GM23338 (cell line): ENCODE measurements around the gene TRIM22. TPM values are rescaled to one million over a fixed set of nuclear protein-coding genes. Genes with fewer than 3 reads are reported as not detected.

ENCODE experiments used
- ATAC-seq: fragments of 200-7000 bp; cut with Tn5 transposase; 3 replicates; pipeline ENCODE4 v1.9.1; 2020
- DNase-seq: peaks from one replicate; pipeline ENCODE4 v3.0.0-alpha.2; 2015; ENCODE audit warnings: low spot score
- H2AFZ ChIP-seq: fragments of 200-600 bp; sonication (generic); 2 replicates; pipeline ENCODE4 v1.8.0; 2016; ENCODE audit warnings: antibody characterized with exemption, mild to moderate bottlenecking, moderate library complexity
- H3F3A ChIP-seq: fragments of 200-600 bp; sonication (generic); replicated peaks from 2 replicates; pipeline ENCODE4 v1.8.0; 2017; ENCODE audit warnings: antibody characterized with exemption, mixed run types, low read depth
- H3K27ac ChIP-seq: fragments of 200-600 bp; sonication (generic); 2 replicates; pipeline ENCODE4 v1.6.1; 2016; ENCODE audit warnings: low read depth
- H3K27me3 ChIP-seq: fragments of 200-600 bp; sonication (generic); 2 replicates; pipeline ENCODE4 v1.8.0; 2016; ENCODE audit warnings: mild to moderate bottlenecking, mixed run types, moderate library complexity; ENCODE audit not compliant: insufficient read depth
- H3K36me3 ChIP-seq: fragments of 200-600 bp; sonication (generic); 2 replicates; pipeline ENCODE4 v1.8.0; 2016; ENCODE audit warnings: mild to moderate bottlenecking; ENCODE audit not compliant: insufficient read depth
- H3K4me1 ChIP-seq: fragments of 200-600 bp; sonication (generic); 2 replicates; pipeline ENCODE4 v1.8.0; 2016; ENCODE audit warnings: mild to moderate bottlenecking, moderate library complexity; ENCODE audit not compliant: insufficient read depth
- H3K4me2 ChIP-seq: fragments of 200-600 bp; sonication (generic); 2 replicates; pipeline ENCODE4 v1.7.1; 2017; ENCODE audit warnings: mixed run types
- H3K4me3 ChIP-seq: fragments of 200-600 bp; sonication (generic); 2 replicates; pipeline ENCODE4 v1.6.1; 2016; ENCODE audit warnings: mixed run types
- H3K79me2 ChIP-seq: fragments of 200-600 bp; sonication (generic); replicated peaks from 2 replicates; pipeline ENCODE4 v1.8.0; 2017; ENCODE audit warnings: mild to moderate bottlenecking; ENCODE audit not compliant: insufficient read depth
- H3K9me2 ChIP-seq: fragments of 200-600 bp; sonication (generic); 2 replicates; pipeline ENCODE4 v1.8.0; 2017; ENCODE audit not compliant: insufficient read depth
- H4K20me1 ChIP-seq: fragments of 200-600 bp; sonication (generic); replicated peaks from 2 replicates; pipeline ENCODE4 v1.8.0; 2017; ENCODE audit warnings: mild to moderate bottlenecking; ENCODE audit not compliant: insufficient read depth
- H3K27ac Mint-ChIP-seq: 2 replicates; pipeline ENCODE4 v1.8.0; 2020; ENCODE audit warnings: inconsistent platforms, mild to moderate bottlenecking, moderate library complexity, mixed read lengths
- H3K27me3 Mint-ChIP-seq: 3 replicates; pipeline ENCODE4 v1.8.0; 2022; ENCODE audit warnings: low read depth, mild to moderate bottlenecking, moderate library complexity, mixed read lengths, inconsistent platforms; ENCODE audit not compliant: insufficient read depth, poor library complexity
- H3K36me3 Mint-ChIP-seq: 3 replicates; pipeline ENCODE4 v1.8.0; 2021; ENCODE audit warnings: low read depth, mild to moderate bottlenecking, inconsistent platforms, moderate library complexity, mixed read lengths
- H3K4me1 Mint-ChIP-seq: 3 replicates; pipeline ENCODE4 v1.8.0; 2020; ENCODE audit warnings: mild to moderate bottlenecking, inconsistent platforms, mixed read lengths
- H3K4me3 Mint-ChIP-seq: 3 replicates; pipeline ENCODE4 v1.8.0; 2021; ENCODE audit warnings: moderate library complexity, mild to moderate bottlenecking, inconsistent platforms, mixed read lengths
- H3K9me3 Mint-ChIP-seq: 3 replicates; pipeline ENCODE4 v1.8.0; 2020; ENCODE audit warnings: moderate library complexity, mild to moderate bottlenecking, inconsistent platforms, mixed read lengths
- CREB1 ChIP-seq: fragments of 250-450 bp; sonication (Bioruptor Pico); IDR thresholded peaks from 2 replicates; pipeline ENCODE4 v1.5.0; 2020; ENCODE audit warnings: low read depth, mild to moderate bottlenecking, moderate library complexity
- EZH2phosphoT487 ChIP-seq: fragments of 200-600 bp; sonication (generic); IDR thresholded peaks from one replicate; pipeline ENCODE4 v1.8.1; 2018; ENCODE audit warnings: antibody characterized with exemption; ENCODE audit not compliant: unreplicated experiment
- NANOG ChIP-seq: IDR thresholded peaks from 2 replicates; pipeline ENCODE4 v1.6.1; 2016; ENCODE audit warnings: antibody characterized with exemption, borderline replicate concordance
- ZNF114 ChIP-seq: fragments of 250-450 bp; sonication (Bioruptor Pico); IDR thresholded peaks from 2 replicates; pipeline ENCODE4 v1.5.0; 2020; ENCODE audit warnings: mild to moderate bottlenecking, moderate library complexity
- ZNF331 ChIP-seq: fragments of 250-450 bp; sonication (Bioruptor Pico); IDR thresholded peaks from 2 replicates; pipeline ENCODE4 v1.5.0; 2020; ENCODE audit warnings: low read depth, mild to moderate bottlenecking, moderate library complexity
- polyA plus RNA-seq: library from polyadenylated mRNA; unstranded; fragments of >200 nt; fragmentation: Nextera tagmentation; extraction: Ambion mirVana; gene quantifications from 2 replicates; pipeline ENCODE4 v1.2.1, GENCODE V29; 2016
- total RNA-seq: library from RNA; depleted of rRNA; stranded (reverse); fragments of >200 nt; shearing (Covaris generic); gene quantifications from 2 replicates; pipeline ENCODE4 v1.2.3, GENCODE V29; 2014
- TF ChIP-seq, protein P1 (sequence below): fragments of 250-450 bp; sonication (Bioruptor Pico); IDR thresholded peaks from 2 replicates; pipeline ENCODE4 v1.5.0; 2020; ENCODE audit warnings: mild to moderate bottlenecking, moderate library complexity
- TF ChIP-seq, protein P2 (sequence below): IDR thresholded peaks from one replicate; pipeline ENCODE4 v1.6.1; 2018; ENCODE audit warnings: antibody characterized with exemption; ENCODE audit not compliant: unreplicated experiment

TRIM22 gene
- total and polyA plus RNA-seq, 2 experiments from 2014 or later = 23.9 to 41.1 TPM

DNA sequence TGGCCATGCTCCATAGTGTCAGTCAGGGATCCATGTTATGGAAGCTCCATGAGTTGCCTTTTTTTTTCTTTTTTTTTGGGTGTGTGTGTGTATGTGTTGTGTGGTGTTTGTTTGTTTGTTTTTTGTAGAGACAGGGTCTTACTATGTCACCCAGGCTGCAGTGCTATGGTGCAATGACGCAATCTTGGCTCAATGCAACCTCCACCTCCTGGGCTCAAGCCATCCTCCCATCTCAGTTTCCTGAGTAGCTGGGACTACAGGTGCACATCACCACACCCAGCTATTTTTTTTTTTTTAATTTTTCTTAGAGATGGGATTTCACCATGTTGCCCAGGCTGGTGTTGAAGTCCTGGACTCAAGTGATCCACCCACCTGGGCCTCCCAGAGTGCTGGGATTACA, 1.1 kb upstream of the TRIM22 start:
- Mint-ChIP-seq H3K4me1 (peaks cover 41% of the 10 kb centered on the region), H3K27me3 (peaks cover 8% of the 10 kb centered on the region), H3K27ac (no peak overlapping the region), H3K4me3 (no peak overlapping the region), H3K36me3 (peaks cover 22% of the 10 kb centered on the region), H3K9me3 (peaks cover 13% of the 10 kb centered on the region; the same call in 2 of the 3 replicates)
- no peak for TF ChIP-seq EZH2phosphoT487
- TF ChIP-seq, protein P1, sequence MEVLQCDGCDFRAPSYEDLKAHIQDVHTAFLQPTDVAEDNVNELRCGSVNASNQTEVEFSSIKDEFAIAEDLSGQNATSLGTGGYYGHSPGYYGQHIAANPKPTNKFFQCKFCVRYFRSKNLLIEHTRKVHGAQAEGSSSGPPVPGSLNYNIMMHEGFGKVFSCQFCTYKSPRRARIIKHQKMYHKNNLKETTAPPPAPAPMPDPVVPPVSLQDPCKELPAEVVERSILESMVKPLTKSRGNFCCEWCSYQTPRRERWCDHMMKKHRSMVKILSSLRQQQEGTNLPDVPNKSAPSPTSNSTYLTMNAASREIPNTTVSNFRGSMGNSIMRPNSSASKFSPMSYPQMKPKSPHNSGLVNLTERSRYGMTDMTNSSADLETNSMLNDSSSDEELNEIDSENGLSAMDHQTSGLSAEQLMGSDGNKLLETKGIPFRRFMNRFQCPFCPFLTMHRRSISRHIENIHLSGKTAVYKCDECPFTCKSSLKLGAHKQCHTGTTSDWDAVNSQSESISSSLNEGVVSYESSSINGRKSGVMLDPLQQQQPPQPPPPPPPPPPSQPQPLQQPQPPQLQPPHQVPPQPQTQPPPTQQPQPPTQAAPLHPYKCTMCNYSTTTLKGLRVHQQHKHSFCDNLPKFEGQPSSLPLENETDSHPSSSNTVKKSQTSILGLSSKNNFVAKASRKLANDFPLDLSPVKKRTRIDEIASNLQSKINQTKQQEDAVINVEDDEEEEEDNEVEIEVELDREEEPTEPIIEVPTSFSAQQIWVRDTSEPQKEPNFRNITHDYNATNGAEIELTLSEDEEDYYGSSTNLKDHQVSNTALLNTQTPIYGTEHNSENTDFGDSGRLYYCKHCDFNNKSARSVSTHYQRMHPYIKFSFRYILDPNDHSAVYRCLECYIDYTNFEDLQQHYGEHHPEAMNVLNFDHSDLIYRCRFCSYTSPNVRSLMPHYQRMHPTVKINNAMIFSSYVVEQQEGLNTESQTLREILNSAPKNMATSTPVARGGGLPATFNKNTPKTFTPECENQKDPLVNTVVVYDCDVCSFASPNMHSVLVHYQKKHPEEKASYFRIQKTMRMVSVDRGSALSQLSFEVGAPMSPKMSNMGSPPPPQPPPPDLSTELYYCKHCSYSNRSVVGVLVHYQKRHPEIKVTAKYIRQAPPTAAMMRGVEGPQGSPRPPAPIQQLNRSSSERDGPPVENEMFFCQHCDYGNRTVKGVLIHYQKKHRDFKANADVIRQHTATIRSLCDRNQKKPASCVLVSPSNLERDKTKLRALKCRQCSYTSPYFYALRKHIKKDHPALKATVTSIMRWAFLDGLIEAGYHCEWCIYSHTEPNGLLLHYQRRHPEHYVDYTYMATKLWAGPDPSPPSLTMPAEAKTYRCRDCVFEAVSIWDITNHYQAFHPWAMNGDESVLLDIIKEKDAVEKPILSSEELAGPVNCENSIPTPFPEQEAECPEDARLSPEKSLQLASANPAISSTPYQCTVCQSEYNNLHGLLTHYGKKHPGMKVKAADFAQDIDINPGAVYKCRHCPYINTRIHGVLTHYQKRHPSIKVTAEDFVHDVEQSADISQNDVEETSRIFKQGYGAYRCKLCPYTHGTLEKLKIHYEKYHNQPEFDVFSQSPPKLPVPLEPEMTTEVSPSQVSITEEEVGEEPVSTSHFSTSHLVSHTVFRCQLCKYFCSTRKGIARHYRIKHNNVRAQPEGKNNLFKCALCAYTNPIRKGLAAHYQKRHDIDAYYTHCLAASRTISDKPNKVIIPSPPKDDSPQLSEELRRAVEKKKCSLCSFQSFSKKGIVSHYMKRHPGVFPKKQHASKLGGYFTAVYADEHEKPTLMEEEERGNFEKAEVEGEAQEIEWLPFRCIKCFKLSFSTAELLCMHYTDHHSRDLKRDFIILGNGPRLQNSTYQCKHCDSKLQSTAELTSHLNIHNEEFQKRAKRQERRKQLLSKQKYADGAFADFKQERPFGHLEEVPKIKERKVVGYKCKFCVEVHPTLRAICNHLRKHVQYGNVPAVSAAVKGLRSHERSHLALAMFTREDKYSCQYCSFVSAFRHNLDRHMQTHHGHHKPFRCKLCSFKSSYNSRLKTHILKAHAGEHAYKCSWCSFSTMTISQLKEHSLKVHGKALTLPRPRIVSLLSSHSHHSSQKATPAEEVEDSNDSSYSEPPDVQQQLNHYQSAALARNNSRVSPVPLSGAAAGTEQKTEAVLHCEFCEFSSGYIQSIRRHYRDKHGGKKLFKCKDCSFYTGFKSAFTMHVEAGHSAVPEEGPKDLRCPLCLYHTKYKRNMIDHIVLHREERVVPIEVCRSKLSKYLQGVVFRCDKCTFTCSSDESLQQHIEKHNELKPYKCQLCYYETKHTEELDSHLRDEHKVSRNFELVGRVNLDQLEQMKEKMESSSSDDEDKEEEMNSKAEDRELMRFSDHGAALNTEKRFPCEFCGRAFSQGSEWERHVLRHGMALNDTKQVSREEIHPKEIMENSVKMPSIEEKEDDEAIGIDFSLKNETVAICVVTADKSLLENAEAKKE = no peak
- Histone ChIP-seq H3K27me3 (no peaks in the 10 kb centered on the region), H4K20me1 (no peaks in the 10 kb centered on the region), H2AFZ (no peak overlapping the region), H3K79me2 (peaks cover 22% of the 10 kb centered on the region), H3K27ac (peak overlapping the region; percentile 70; the same call in 1 of the 2 replicates), H3K4me3 (no peak overlapping the region), H3K9me2 (0 out of 2 replicates have a peak, but pooled peaks cover 4% of the 10 kb centered on the region), H3K4me2 (peak overlapping the region; percentile 12; the same call in 1 of the 2 replicates), H3F3A (no peaks in the 10 kb centered on the region), H3K36me3 (no peaks in the 10 kb centered on the region), H3K4me1 (peaks cover 27% of the 10 kb centered on the region)
- DNase-seq (no peak), ATAC-seq (no peak)

DNA sequence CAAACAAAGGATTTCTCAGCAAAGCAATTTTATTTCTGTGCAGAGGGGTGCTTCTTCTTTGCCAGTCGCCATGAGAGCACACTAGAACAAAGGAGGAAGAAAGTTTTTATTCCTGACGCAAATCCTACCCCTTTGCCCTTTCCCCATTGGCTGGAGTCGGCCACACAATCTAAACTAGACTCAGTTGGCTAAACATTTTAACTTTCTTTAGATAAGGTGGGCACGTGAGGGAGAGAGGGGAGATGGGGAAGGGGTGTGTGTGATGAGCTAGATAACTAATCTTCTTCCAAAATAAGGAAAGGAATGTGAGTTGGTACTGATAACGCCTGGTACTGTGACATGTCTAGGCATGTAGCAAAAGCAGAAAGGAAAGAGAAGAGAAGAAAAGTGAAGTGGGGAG, 626 bp downstream of the TRIM22 start:
- peak overlapping the region; percentile 94 for H3K27ac ChIP-seq
- peaks cover 11% of the 10 kb centered on the region; the same call in 2 of the 3 replicates for H3K9me3 Mint-ChIP-seq
- H3K27ac Mint-ChIP-seq = peak overlapping the region; percentile 92
- peaks cover 21% of the 10 kb centered on the region for H3K4me1 ChIP-seq
- peaks cover 26% of the 10 kb centered on the region for H3K4me1 Mint-ChIP-seq
- no peaks in the 10 kb centered on the region for H3F3A ChIP-seq
- DNase-seq (no peak), ATAC-seq (no peak; the same call in 2 of the 3 replicates)
- peak overlapping the region; percentile 63 for H3K4me2 ChIP-seq
- no peak overlapping the region for H2AFZ ChIP-seq
- H3K36me3 Mint-ChIP-seq = peaks cover 16% of the 10 kb centered on the region
- H3K27me3 ChIP-seq = no peaks in the 10 kb centered on the region
- H3K36me3 ChIP-seq = no peaks in the 10 kb centered on the region
- no peak for TF ChIP-seq NANOG
- no peak for TF ChIP-seq ZNF114 (CRISPR knock-in tag)
- no peak for TF ChIP-seq CREB1 (CRISPR knock-in tag)
- TF ChIP-seq ZNF331 = no peak
- TF ChIP-seq, protein P2, sequence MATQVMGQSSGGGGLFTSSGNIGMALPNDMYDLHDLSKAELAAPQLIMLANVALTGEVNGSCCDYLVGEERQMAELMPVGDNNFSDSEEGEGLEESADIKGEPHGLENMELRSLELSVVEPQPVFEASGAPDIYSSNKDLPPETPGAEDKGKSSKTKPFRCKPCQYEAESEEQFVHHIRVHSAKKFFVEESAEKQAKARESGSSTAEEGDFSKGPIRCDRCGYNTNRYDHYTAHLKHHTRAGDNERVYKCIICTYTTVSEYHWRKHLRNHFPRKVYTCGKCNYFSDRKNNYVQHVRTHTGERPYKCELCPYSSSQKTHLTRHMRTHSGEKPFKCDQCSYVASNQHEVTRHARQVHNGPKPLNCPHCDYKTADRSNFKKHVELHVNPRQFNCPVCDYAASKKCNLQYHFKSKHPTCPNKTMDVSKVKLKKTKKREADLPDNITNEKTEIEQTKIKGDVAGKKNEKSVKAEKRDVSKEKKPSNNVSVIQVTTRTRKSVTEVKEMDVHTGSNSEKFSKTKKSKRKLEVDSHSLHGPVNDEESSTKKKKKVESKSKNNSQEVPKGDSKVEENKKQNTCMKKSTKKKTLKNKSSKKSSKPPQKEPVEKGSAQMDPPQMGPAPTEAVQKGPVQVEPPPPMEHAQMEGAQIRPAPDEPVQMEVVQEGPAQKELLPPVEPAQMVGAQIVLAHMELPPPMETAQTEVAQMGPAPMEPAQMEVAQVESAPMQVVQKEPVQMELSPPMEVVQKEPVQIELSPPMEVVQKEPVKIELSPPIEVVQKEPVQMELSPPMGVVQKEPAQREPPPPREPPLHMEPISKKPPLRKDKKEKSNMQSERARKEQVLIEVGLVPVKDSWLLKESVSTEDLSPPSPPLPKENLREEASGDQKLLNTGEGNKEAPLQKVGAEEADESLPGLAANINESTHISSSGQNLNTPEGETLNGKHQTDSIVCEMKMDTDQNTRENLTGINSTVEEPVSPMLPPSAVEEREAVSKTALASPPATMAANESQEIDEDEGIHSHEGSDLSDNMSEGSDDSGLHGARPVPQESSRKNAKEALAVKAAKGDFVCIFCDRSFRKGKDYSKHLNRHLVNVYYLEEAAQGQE = no peak
- peaks cover 32% of the 10 kb centered on the region for H3K79me2 ChIP-seq
- H3K9me2 ChIP-seq = 0 out of 2 replicates have a peak, but pooled peaks cover 4% of the 10 kb centered on the region
- H4K20me1 ChIP-seq = no peaks in the 10 kb centered on the region
- peak overlapping the region; percentile 63 for H3K4me3 Mint-ChIP-seq
- peaks cover 4% of the 10 kb centered on the region for H3K27me3 Mint-ChIP-seq
- H3K4me3 ChIP-seq = peak overlapping the region; percentile 41
